PFSK-1 (cell line): ENCODE results near the gene PTGIS.

Experiments
- FOXP2 ChIP-seq: optimal IDR thresholded peaks from 2 replicates; pipeline ENCODE3; 2011; ENCODE audit warnings: borderline replicate concordance, control low read depth, inconsistent platforms; ENCODE audit not compliant: insufficient read depth; ENCODE audit errors: extremely low read length, extremely low read depth
- POLR2AphosphoS5 ChIP-seq: IDR thresholded peaks from 2 replicates; pipeline ENCODE4 v1.6.1; 2012; ENCODE audit warnings: low read depth, mild to moderate bottlenecking, control low read depth, low read length, moderate library complexity
- SIN3A ChIP-seq: IDR thresholded peaks from 2 replicates; pipeline ENCODE4 v1.6.1; 2012; ENCODE audit warnings: mild to moderate bottlenecking, low read length, moderate library complexity, borderline replicate concordance; ENCODE audit not compliant: insufficient read depth
- TAF1 ChIP-seq: IDR thresholded peaks from 2 replicates; pipeline ENCODE4 v1.6.1; 2012; ENCODE audit warnings: low read length, control low read depth, borderline replicate concordance; ENCODE audit not compliant: insufficient read depth
- TF ChIP-seq, protein P1 (sequence below), 2 experiments: IDR thresholded peaks; 2 replicates each; pipeline versions ENCODE4 v1.6.1 to v1.8.0; 2011 to 2012; ENCODE audit warnings: low read depth in 2 of 2, low read length in 2 of 2, control low read depth in 1 of 2, inconsistent platforms in 1 of 2, mild to moderate bottlenecking in 1 of 2, moderate library complexity in 1 of 2; ENCODE audit not compliant: insufficient read depth in 1 of 2

PTGIS gene

GRCh38 chr20:49559411-49560081 lies 8.4 kb downstream of the PTGIS start:
- no peak for TF ChIP-seq TAF1

DNA sequence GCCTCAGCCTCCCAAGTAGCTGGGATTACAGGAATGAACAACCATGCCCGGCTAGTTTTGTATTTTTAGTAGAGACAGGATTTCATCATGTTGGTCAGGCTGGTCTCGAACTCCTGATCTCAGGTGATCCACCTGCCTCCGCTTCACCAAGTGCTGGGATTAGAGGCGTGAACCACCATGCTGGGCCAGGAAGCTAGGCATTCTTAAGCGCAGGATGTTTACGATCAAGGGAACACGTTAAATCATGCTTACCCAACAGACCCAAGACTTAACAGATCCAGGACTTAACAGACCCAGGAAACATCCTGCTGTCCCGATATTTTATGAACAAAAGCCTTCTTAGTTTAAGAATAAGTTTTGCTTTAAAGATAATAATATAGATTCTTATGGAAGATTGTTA lies 9.1 kb downstream of the PTGIS start:
- TF ChIP-seq SIN3A = no peak
- TF ChIP-seq, protein P1, sequence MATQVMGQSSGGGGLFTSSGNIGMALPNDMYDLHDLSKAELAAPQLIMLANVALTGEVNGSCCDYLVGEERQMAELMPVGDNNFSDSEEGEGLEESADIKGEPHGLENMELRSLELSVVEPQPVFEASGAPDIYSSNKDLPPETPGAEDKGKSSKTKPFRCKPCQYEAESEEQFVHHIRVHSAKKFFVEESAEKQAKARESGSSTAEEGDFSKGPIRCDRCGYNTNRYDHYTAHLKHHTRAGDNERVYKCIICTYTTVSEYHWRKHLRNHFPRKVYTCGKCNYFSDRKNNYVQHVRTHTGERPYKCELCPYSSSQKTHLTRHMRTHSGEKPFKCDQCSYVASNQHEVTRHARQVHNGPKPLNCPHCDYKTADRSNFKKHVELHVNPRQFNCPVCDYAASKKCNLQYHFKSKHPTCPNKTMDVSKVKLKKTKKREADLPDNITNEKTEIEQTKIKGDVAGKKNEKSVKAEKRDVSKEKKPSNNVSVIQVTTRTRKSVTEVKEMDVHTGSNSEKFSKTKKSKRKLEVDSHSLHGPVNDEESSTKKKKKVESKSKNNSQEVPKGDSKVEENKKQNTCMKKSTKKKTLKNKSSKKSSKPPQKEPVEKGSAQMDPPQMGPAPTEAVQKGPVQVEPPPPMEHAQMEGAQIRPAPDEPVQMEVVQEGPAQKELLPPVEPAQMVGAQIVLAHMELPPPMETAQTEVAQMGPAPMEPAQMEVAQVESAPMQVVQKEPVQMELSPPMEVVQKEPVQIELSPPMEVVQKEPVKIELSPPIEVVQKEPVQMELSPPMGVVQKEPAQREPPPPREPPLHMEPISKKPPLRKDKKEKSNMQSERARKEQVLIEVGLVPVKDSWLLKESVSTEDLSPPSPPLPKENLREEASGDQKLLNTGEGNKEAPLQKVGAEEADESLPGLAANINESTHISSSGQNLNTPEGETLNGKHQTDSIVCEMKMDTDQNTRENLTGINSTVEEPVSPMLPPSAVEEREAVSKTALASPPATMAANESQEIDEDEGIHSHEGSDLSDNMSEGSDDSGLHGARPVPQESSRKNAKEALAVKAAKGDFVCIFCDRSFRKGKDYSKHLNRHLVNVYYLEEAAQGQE (IDR thresholded peaks at IDR 0.05; ENCODE audit: insufficient read depth in 1 of 2, low read depth in 2 of 2, low read length in 2 of 2) = no peak
- no peak for TF ChIP-seq FOXP2
- no peak for TF ChIP-seq POLR2AphosphoS5
- TF ChIP-seq TAF1 = no peak

- TF ChIP-seq FOXP2 = no peak
- no peak for TF ChIP-seq SIN3A
- TF ChIP-seq POLR2AphosphoS5 = no peak
- no peak for TF ChIP-seq TAF1
Measured at GRCh38 chr20:49557449-49557848, 10.5 kb downstream of the PTGIS start.

GRCh38 chr20:49556621-49557020 lies 11.3 kb downstream of the PTGIS start:
- TF ChIP-seq SIN3A = no peak
- TF ChIP-seq, protein P1 (IDR thresholded peaks at IDR 0.05; ENCODE audit: insufficient read depth in 1 of 2, low read depth in 2 of 2, low read length in 2 of 2) = no peak
- TF ChIP-seq TAF1 = no peak
- no peak for TF ChIP-seq POLR2AphosphoS5
- no peak for TF ChIP-seq FOXP2

DNA sequence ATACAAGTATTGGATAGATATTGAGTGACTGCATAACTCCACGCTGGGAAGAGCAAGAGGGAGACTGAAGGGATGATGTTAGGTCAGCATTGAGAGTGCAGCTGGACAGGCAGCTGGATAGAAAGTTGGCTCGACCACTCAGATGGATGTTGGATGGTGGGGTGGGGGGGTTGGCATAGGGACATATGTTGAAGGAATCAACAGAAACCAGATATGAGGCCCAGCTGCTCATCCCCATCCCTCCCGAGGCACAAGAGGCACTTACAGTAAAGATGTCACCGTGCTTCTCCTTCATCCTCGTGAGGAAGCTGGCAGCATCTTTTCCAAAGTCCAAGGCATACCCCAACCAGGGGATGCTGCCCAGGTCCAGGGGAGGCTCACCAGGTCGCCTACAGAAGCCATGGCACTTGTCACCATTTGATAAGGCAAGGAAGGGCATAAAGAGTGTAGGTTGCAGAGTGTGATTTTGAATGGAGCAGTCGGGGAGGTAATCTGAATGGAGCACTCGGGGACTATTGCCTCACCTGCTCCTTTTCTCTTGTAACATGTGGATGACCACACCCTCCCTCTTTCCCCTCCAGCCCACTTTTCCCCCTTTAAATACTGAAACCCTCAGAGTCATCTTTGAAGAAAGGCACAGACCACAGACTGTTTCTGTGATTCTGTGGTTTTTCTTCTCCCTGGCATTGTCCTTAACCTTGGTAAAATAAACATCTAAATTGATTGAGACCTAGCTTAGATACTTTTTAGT lies 18.0 kb downstream of the PTGIS start:
- no peak for TF ChIP-seq FOXP2
- TF ChIP-seq, protein P1 (IDR thresholded peaks at IDR 0.05; ENCODE audit: insufficient read depth in 1 of 2, low read depth in 2 of 2, low read length in 2 of 2) = no peak
- TF ChIP-seq SIN3A = no peak
- TF ChIP-seq POLR2AphosphoS5 = no peak
- no peak for TF ChIP-seq TAF1

- TF ChIP-seq FOXP2 (no peak), POLR2AphosphoS5 (no peak), TAF1 (no peak), SIN3A (no peak)
- TF ChIP-seq, protein P1 (IDR thresholded peaks at IDR 0.05; ENCODE audit: insufficient read depth in 1 of 2, low read depth in 2 of 2, low read length in 2 of 2) = no peak
Measured at GRCh38 chr20:49548371-49548947, 19.5 kb downstream of the PTGIS start.
